NCI-H146 (cell line): ENCODE measurements around the gene PLCB2.
A peak's percentile ranks its signal among the peaks of the same experiment; 100 is the strongest.

ENCODE experiments used
- DNase-seq: peaks from one replicate; lab custom pipeline; 2025; lab: John Stamatoyannopoulos, UW

Gene PLCB2, protein sequence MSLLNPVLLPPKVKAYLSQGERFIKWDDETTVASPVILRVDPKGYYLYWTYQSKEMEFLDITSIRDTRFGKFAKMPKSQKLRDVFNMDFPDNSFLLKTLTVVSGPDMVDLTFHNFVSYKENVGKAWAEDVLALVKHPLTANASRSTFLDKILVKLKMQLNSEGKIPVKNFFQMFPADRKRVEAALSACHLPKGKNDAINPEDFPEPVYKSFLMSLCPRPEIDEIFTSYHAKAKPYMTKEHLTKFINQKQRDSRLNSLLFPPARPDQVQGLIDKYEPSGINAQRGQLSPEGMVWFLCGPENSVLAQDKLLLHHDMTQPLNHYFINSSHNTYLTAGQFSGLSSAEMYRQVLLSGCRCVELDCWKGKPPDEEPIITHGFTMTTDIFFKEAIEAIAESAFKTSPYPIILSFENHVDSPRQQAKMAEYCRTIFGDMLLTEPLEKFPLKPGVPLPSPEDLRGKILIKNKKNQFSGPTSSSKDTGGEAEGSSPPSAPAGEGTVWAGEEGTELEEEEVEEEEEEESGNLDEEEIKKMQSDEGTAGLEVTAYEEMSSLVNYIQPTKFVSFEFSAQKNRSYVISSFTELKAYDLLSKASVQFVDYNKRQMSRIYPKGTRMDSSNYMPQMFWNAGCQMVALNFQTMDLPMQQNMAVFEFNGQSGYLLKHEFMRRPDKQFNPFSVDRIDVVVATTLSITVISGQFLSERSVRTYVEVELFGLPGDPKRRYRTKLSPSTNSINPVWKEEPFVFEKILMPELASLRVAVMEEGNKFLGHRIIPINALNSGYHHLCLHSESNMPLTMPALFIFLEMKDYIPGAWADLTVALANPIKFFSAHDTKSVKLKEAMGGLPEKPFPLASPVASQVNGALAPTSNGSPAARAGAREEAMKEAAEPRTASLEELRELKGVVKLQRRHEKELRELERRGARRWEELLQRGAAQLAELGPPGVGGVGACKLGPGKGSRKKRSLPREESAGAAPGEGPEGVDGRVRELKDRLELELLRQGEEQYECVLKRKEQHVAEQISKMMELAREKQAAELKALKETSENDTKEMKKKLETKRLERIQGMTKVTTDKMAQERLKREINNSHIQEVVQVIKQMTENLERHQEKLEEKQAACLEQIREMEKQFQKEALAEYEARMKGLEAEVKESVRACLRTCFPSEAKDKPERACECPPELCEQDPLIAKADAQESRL

DNA sequence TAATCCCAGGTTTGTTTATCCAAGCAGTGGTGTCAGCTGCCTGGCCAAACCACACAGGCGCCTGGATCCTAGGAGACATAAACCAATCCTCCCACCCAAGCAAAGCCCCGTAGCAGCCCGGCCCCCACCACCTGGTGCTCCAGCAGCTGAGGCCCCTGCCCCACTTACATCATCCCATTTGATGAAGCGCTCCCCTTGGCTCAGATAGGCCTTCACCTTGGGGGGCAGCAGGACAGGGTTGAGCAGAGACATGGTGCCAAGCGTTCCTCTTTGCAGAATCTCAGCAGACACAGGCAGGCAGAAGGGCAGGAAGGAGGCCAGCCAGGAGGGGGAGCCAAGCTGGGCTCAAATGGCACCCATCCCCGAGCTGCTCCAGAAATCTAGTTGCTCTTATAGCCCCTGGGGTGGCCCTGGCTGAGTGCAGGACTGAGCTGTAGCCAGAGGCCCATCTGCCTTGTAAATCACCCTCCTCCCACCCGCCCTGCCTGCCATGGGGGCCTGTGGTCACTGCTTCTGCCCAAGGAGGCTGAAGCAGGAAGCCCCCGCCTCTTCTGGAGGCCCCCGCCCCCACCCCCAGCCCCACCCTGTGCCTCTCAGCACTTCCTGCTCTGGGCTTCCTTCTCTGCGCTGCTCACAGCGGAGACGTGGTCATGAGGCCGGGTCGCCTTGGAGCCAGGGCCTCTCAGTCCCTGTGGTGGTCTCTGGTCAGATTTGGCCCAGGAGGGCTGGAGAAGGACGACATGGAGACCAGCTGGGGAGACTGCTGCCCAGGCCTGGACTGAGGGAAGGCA lies at the start of gene PLCB2:
PLCB2 (minus strand) TSS at position 515 of the 791 bp plus-strand sequence; CDS start at position 252, 263 bp downstream.
- no peak for DNase-seq

DNA sequence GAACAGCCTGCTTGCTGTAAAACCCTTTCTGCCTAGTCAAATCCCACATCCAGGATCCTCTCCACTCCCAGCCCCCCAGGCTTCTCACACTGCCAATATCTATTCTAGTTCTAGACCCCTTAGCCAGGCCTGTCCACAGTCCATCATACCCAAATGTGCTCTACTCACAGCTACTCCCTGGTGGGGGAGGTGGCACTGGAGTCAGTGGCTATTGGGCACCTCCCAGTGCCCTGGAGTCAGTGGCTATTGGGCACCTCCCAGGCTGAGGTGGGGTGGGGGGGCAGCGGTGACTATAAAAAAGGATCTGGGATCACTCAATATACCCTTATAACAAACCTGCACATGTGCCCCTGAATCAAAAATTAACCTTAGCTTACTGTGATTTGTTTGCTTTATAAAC lies 49.5 kb upstream of the PLCB2 start:
- DNase-seq, result no peak

DNA sequence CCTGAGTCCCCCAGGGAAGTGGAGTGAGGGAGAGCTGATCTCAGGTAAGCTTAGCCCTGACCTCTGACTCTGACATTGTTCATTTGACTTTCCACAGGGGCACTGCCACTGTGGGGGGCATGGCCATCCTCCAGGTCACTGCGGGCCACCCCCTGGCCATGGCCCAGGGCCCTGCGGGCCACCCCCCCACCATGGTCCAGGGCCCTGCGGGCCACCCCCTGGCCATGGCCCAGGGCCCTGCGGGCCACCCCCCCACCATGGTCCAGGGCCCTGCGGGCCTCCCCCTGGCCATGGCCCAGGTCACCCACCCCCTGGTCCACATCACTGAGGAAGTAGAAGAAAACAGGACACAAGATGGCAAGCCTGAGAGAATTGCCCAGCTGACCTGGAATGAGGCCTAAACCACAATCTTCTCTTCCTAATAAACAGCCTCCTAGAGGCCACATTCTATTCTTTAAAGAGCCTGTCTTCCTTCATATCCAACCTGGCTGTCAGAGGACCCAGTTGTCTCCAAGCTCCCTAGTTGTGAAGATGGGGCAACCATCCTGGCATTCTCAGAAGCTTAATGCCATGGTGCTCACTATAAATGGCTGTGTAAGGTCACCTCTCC lies 48.3 kb upstream of the PLCB2 start:
- DNase-seq, result no peak

DNA sequence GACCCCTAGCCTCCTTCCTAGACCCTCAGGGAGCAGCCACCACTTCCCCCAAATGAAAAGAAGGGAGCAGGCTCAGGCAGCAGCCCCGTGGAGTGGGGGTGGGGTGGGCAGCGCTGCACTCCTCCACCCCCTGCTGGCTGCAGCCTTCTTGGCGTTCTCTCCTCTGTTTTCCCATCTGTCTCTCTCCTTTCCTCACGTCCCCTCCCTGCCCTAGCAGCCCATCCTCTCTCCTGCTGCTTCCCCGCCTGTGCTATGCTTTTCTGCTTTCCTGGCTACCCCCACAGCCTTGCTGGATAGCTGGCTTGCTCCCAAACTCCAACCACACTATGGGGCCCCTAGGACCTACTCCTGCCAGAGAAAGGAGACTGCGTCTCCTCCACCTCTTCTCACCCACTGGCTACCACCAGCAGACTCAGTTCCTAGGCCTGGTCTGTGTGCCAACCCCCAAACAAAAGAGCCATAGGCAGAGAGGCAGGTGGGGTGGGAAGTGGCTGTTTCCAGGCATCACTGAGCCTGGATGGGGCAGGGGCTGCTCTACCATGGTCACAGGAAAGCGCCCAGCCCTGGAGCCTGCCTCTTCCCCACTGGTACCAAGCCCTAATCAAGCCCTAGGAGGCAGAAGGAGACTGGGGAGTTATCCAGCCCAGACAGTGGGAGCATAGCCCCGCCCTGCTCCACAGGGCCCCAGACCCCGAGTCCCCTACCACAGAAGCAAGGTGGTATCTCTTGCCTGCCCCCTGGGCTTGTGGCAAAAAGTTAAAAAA lies 46.9 kb upstream of the PLCB2 start:
- no peak for DNase-seq

DNA sequence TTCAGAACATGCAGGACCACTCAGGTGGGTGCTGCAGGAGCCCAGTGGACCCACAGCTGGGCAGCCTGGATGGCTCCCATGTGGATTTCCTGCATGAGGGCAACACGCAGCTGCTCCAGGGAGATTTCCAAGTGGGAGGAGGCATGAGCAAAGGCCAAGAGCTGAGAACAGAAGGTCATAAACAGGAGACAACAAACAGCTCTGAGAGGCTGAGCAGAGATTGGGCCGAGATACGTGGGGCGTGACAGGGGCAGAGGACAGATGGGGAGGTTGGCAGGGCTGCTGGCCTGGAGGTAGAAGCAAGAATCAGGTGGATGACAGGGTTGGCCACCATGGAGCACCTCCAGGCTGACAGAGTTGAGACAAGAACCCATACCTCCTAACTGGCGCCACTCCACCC lies 46.0 kb upstream of the PLCB2 start:
- DNase-seq, result no peak

DNA sequence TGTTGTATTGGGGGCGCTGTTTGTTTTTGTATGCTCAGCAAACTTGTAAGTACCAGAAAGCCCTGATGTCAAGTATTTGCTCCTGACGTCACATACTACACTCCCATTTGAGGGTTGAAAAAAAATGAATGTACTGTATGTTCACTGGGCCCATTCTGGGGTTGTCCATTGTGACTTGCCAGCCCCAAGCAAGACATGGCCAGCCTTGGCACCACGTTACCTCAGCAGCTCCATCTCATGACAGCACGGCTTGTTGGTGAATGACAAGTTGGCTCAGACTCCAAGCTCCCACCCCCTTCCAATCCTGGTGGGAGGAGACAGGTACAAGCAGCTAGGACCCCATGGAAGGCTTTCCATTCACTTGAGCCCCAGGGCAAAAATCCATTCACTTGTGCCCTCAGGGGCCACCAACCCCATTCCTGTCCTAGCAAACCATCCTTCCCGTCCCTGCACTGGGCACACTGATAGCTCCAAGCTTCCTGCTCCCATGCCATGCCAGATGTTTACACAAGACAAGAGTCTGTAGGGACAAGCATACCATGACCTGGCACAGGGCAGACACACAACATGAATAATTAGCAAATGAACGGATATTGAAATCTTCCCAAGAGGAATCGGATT lies 44.7 kb upstream of the PLCB2 start:
- DNase-seq, result peak; percentile 5

DNA sequence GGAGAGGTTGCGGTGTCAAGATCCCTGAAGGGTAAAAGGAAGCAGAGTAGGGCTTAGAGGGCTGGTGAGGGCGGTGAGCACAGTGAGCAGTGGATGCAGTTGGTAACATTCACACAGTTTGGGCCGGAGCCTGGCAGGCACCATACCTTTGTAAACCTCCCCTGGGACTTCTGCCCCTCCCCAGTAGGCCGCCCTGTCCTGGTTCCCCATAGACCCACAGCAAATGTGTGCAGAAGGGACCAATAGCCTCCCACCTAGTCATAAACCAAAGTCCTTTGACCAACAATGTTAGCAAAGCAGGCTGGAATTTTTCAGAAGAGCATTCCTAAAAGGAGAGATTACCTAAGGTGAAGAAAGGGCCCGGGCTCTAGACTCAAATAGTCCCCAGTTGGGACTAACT lies 41.4 kb upstream of the PLCB2 start:
- DNase-seq, result no peak

DNA sequence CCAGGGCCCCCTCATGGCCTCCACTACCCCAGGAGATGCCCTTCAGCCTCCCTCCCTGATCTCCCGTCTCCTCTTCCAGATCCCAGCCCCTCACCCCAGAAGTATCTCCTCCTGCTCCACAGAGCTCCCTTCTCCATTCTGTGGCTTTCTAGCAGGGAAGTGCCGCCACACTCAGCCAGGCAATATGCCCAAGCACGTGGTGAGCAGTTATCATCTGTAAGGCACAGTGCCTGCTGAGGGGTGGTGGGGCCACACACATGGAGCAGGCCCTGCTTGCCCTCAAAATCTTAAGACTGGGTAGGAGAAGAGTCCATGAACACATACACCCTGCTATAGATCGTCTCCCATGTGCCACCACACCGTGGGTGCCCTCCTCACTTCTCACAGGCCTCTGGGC lies 40.7 kb upstream of the PLCB2 start:
- no peak for DNase-seq

DNA sequence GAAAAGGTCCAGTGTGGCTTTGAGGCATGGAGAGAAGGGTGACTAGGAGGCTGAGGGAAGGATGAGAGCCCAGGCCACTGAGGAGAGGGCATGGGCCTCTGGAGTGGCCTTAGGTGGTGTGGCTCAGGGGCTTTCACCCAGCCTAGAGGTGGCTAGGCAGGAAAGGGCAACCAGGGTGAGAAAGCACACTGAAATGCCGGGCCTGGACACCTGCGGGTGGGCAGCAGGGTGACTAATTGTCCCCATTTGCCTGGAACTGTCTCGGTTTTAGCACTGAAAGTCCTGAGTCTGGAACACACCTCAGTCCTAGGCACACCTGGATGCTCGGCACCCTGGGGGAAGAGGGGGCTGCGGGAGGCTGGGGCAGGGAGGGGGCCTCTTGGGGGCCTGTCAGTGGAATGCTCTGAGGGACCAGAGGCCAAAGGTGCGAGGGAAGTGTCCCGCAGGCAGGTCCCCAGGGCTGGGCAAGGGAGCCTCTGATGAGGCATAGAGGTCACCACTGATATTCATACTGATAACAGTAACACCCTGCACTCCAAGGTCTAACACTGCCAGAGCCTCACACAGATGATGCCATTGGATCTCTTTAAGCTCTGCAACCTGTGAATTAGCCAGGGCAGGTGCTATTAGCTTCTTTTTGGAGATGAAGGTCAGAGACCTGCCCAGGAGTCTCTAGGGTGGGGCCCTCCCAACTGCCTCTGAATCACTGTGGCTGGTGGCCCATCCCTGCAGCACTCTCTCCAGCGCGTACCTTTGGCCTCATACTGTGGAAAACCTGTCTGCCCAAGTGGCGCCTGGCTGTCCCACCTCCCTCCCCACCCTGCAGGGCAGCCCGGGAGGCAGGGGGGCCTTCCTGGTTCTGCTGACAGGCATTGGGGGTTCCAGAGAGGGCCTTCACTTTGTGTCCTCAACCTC lies 40.1 kb upstream of the PLCB2 start:
- no peak for DNase-seq

DNA sequence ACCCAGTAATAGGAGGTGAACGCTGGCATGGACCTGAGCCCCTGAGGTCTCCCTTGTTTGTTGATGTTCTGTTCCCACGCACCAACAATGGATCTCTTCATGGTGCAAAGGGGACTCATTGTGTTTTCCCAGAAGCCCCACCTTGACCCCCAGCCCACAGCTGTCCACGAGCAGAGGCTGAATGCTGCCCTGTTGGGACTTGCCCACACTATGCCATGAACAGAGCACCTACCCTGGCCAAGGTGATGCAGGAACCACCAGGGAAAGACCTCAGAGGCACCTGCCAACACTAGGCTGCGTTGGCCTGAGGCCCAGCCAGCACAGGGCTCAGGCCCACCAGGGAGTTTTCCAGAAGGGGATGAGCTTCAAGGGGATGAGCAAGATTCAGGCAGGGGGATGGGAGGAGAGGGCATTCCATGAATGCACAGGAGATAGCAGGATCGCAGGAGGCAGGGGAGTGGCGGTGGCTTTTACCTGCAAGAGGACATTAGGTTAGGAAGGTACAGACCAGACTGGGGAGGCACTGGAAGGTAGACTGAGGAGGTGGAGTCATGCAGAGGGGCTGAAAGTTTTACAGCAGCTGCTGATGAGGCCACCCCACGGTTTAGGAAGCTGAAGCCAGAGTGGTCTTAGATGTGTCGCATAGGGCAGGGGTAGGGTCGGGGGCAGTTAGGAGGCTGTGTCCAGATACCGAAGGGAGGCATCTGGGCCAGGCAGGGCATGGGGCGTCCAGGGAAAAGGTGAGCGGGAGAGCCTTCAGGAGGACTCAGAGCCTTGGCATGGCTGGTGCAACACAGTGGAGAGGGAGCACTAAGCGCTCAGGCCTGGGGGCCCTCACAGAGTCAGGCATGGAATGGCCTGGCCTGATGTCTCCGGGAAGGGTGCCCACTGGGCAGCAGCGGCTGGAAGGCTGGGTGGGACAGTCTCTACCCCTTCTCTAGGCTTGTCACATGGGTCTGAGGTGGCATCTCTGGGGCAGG lies 39.1 kb upstream of the PLCB2 start:
- DNase-seq, result no peak

DNA sequence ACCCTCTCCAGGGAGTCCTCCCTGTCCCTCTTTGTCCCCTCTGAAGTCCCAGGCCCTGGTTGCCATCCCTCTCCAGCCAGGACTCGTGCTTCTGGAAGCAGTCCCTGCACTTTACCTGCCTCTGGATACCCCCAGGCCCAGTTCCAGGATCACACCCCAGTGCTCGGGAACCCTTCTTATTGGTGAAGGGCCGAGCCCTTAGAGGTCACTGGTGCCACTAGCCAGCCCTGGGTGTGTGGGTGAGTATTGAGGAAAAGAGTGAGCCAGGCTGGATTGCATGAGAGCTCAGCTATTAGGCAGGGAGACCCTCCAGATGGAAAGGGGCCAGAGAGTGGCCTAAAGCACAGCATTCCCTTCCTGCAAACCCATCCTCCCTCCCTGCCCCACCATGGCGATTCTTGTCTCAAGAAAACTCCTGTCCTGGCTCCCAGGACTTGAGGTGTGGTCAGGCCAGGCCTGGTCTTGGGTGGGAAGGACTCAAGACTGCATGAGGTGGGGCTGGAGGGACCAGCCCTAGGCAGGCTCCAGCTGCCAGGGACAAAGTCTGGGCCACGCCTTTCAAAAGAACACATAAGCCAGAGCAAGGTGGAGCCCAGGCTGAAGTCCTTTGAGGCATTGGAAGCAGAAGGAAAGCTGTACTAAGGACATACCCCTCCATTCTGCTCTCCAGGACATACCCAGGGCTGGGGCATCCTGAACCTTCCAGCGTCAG lies 38.3 kb upstream of the PLCB2 start:
- DNase-seq, result no peak

DNA sequence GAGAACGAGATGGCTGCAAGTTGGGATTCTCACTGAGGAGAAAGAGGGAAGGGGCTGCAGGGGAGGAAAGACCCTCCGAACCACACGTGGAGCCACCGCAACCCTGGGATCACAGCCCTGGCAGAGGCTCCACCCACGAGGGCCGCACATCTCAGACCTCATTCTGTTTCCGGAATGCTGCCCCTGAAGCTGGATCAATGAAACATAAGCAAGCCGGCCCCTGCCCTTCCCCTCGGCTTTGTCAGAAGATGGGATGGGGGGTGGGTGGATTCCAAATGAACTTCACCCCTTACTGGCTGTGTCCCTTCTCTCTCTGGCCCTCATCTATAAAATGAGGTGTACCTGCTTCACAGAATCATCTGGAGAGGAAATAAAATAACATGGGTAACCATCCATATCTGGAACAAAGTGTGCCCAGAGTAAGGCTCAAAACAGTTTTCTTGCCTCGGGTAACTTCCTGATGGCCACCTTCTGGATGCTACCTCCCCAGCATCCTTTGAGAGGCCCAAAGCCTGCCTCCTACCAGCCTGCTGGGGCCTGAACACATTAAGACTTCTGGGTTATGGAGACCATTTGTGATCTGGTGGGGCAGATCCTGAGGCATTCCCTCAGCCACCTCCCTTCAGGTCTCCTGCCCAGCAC lies 37.6 kb upstream of the PLCB2 start:
- no peak for DNase-seq

DNA sequence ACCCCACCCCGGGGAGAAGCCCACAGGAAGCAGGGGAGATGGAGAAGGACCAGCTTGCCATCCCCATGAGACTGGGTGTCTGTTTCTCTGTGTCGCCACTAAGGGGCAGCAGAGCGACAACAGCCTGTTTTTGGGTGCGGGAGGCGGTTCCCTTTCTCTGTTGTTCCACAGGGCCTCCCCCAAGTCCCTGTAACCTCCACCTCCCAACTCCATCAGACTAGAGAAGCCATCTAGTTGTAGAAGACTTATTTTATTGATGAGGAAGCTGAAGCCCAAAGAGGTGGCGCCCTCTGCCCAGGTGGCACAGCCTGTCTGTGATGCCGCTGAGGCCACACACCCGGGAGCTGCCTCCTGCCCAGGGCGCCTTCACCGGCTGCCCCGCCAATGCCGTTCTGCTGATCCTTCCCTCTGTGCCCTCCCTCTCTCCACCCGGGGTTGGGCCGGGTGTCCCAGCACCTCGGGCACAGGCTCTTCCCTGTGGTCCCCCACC lies 36.9 kb upstream of the PLCB2 start:
- DNase-seq, result peak; percentile 38

DNA sequence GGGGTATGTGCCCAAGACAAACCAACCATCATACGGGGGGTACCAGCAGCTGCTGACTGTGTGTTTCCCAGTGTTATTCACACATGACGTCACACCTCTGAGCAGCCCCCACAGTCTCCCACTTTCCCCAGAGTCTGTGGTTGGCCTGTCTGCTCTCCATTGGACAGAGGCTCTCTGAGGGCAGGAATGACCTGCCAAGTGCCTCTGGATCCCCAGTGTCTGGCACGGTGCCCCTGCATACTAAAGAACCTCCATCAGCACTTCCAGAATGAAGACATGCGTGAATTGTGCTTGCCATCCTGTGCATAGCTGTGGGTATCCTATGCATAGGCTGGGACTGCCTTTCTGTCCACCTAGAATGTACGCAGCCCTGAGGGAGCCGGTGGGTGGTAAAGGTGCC lies 36.5 kb upstream of the PLCB2 start:
- no peak for DNase-seq

DNA sequence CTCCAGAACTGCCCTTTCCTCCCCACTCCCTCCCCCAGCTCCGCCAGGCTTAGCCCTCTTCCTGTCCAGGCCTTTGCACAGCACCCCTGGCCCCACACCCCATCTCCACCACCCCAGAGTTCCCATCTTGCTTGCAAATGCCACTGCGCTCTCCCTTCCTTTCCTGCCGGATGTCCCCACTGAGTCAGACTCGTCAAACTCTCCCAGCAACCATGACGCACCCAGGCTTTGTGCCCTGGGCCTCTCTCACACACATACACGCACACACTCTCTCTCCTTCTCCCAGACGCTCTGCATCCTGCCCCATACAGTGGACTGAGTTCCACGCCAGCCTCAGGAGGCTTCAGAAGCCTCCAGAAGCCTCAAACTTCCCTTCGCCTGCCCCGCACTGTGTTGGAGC lies 35.8 kb upstream of the PLCB2 start:
- no peak for DNase-seq
